Skin epidermis (tissue), 12 donors: ENCODE data around the gene GRAMD1C.

ENCODE experiments used
- H3K27ac ChIP-seq, 21 experiments: fragments of 200-600 bp; sonication (generic) in 11 of 21; one replicate each; pipeline ENCODE4 v1.5.0; 2020; ENCODE audit warnings: mild to moderate bottlenecking in 3 of 21, inconsistent platforms in 2 of 21, moderate library complexity in 2 of 21
- H3K4me3 ChIP-seq, 7 experiments: fragments of 200-600 bp; sonication (generic) in 2 of 7; one replicate each; pipeline ENCODE4 v1.5.0; 2020; ENCODE audit warnings: inconsistent platforms in 2 of 7, mild to moderate bottlenecking in 2 of 7, moderate library complexity in 1 of 7

GRAMD1C gene

GRCh38 chr3:113838631-113839209, at the start of gene GRAMD1C:
TSS of gene GRAMD1C (plus strand) at chr3:113838788. CDS start at chr3:113838910, 122 bp downstream.
- Histone ChIP-seq H3K27ac (peak within 1 kb of the TSS in 13 of 21 experiments; percentile 47 to 73 (median 60)), H3K4me3 (peak within 1 kb of the TSS; percentile 40 to 61 (median 44))

- H3K27ac ChIP-seq = no peak overlapping the region
- H3K4me3 ChIP-seq = no peak overlapping the region
These were observed 47.2 kb upstream of the GRAMD1C start for GRCh38 chr3:113791381-113791780.

- H3K27ac ChIP-seq = no peak overlapping the region
These were observed 44.1 kb upstream of the GRAMD1C start for GRCh38 chr3:113794526-113794925.

GRCh38 chr3:113795693-113796092, 42.9 kb upstream of the GRAMD1C start:
- no peak overlapping the region for H3K4me3 ChIP-seq
- H3K27ac ChIP-seq = no peak overlapping the region

More at GRCh38 chr3:113794526-113794925, 44.1 kb upstream of the GRAMD1C start:
- H3K4me3 ChIP-seq = no peak overlapping the region

- H3K27ac ChIP-seq = no peak overlapping the region
- H3K4me3 ChIP-seq = no peak overlapping the region
These were observed 35.7 kb upstream of the GRAMD1C start for GRCh38 chr3:113802795-113803455.

- Histone ChIP-seq H3K27ac (no peak overlapping the region), H3K4me3 (no peak overlapping the region)
These were observed 33.9 kb upstream of the GRAMD1C start for GRCh38 chr3:113804661-113805060.

- Histone ChIP-seq H3K4me3 (no peak overlapping the region), H3K27ac (no peak overlapping the region)
These were observed 33.3 kb upstream of the GRAMD1C start for GRCh38 chr3:113805249-113805648.

GRCh38 chr3:113812854-113813253, 25.7 kb upstream of the GRAMD1C start:
- Histone ChIP-seq H3K4me3 (no peak overlapping the region), H3K27ac (no peak overlapping the region)

GRCh38 chr3:113819866-113820265, 18.7 kb upstream of the GRAMD1C start:
- Histone ChIP-seq H3K27ac (no peak overlapping the region), H3K4me3 (no peak overlapping the region)

- no peak overlapping the region for H3K4me3 ChIP-seq
- no peak overlapping the region for H3K27ac ChIP-seq
These were observed 13.5 kb upstream of the GRAMD1C start for GRCh38 chr3:113825090-113825489.

- Histone ChIP-seq H3K27ac (no peak overlapping the region), H3K4me3 (no peak overlapping the region)
These were observed 10.0 kb upstream of the GRAMD1C start for GRCh38 chr3:113828600-113828999.

- Histone ChIP-seq H3K27ac (peak overlapping the region in 8 of 21 experiments; percentile 18 to 72 (median 34)), H3K4me3 (no peak overlapping the region)
These were observed 8.8 kb upstream of the GRAMD1C start for GRCh38 chr3:113829576-113830354.

- Histone ChIP-seq H3K4me3 (no peak overlapping the region), H3K27ac (peak overlapping the region in 5 of 21 experiments; percentile 10 to 72 (median 47))
These were observed 7.6 kb upstream of the GRAMD1C start for GRCh38 chr3:113831103-113831355.

- H3K4me3 ChIP-seq = no peak overlapping the region
These were observed 6.0 kb upstream of the GRAMD1C start for GRCh38 chr3:113832477-113833164.

GRCh38 chr3:113834983-113835382, 3.6 kb upstream of the GRAMD1C start:
- no peak overlapping the region for H3K27ac ChIP-seq
- H3K4me3 ChIP-seq = no peak overlapping the region

More at GRCh38 chr3:113832477-113833164, 6.0 kb upstream of the GRAMD1C start:
- peak overlapping the region in 1 of 21 experiments; percentile 26 for H3K27ac ChIP-seq

GRCh38 chr3:113839551-113839950, 963 bp downstream of the GRAMD1C start:
- Histone ChIP-seq H3K27ac (peak overlapping the region in 4 of 21 experiments; percentile 53 to 73 (median 63)), H3K4me3 (peak overlapping the region in 5 of 7 experiments; percentile 40 to 61 (median 48))

- H3K27ac ChIP-seq = no peak overlapping the region
- H3K4me3 ChIP-seq = no peak overlapping the region
These were observed 6.1 kb downstream of the GRAMD1C start for GRCh38 chr3:113844622-113845222.

- H3K4me3 ChIP-seq = no peak overlapping the region
- peak overlapping the region in 6 of 21 experiments; percentile 3 to 69 (median 44) for H3K27ac ChIP-seq
These were observed 8.7 kb downstream of the GRAMD1C start for GRCh38 chr3:113847247-113847646.

GRCh38 chr3:113847664-113848461, 9.3 kb downstream of the GRAMD1C start:
- Histone ChIP-seq H3K4me3 (no peak overlapping the region), H3K27ac (peak overlapping the region in 7 of 21 experiments; percentile 3 to 69 (median 44))
